Measurements from ENCODE around the gene ACY1. TPM values are rescaled to one million over a fixed set of nuclear protein-coding genes. Genes with fewer than 3 reads are reported as not detected.
A peak's percentile ranks its signal among the peaks of the same experiment; 100 is the strongest.

The ACY1 gene
- total and polyA plus RNA-seq, 2 of the 13 experiments (the other 11 are each of a cell fraction or from before 2014, with no cell fraction given) = 113 to 162 TPM

DNA sequence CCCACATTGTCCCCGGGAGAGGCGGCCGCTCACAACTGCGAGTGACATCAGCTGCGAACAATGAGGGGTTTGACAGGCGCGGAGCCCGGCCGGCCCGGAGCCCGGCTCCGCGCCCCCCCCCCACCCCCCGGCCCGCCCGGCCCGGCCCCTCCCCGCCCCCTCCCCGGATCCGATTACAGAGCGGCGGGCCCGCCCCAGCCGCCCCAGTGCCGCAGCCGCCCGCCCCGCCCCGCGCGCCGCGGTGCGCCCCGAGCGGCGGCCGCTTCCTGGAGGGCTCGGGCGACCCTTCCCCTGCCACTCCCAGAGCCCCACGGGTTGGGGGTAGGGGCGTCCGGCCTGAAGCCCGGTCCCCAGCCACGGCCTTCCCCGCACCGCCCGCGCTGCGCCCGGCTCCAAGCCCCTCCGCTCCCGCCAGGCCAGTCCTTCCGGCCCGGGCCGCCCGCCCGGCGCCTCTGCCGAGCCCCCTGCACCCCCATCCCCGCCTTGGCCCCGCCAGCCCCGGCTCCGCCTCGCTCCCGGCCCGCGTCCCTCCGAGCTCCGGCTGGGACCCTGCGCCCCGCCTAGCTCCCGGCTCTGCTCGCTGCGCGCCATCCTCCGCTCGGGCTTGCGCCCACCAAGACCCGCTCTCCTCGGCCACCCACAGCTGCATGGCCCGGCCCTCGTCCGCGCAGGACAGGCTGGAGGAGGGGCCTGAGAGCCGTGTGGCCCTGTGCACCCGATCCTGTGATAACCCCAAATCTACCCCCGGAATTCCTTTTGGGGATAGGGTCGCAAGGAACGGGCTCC lies 15.8 kb upstream of the ACY1 start, which contains the start of gene PCBP4 (continued):
- TF ChIP-seq, protein P1, sequence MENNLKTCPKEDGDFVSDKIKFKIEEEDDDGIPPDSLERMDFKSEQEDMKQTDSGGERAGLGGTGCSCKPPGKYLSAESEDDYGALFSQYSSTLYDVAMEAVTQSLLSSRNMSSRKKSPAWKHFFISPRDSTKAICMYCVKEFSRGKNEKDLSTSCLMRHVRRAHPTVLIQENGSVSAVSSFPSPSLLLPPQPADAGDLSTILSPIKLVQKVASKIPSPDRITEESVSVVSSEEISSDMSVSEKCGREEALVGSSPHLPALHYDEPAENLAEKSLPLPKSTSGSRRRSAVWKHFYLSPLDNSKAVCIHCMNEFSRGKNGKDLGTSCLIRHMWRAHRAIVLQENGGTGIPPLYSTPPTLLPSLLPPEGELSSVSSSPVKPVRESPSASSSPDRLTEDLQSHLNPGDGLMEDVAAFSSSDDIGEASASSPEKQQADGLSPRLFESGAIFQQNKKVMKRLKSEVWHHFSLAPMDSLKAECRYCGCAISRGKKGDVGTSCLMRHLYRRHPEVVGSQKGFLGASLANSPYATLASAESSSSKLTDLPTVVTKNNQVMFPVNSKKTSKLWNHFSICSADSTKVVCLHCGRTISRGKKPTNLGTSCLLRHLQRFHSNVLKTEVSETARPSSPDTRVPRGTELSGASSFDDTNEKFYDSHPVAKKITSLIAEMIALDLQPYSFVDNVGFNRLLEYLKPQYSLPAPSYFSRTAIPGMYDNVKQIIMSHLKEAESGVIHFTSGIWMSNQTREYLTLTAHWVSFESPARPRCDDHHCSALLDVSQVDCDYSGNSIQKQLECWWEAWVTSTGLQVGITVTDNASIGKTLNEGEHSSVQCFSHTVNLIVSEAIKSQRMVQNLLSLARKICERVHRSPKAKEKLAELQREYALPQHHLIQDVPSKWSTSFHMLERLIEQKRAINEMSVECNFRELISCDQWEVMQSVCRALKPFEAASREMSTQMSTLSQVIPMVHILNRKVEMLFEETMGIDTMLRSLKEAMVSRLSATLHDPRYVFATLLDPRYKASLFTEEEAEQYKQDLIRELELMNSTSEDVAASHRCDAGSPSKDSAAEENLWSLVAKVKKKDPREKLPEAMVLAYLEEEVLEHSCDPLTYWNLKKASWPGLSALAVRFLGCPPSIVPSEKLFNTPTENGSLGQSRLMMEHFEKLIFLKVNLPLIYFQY (CRISPR knock-in tag; IDR thresholded peaks at IDR 0.05; ENCODE audit: borderline replicate concordance) = no peak
- TF ChIP-seq SAFB2 (CRISPR knock-in tag; IDR thresholded peaks at IDR 0.05; ENCODE audit: borderline replicate concordance, low read depth) = 0 out of 2 replicates have a peak, but pooled peaks have one; percentile 30
- TF ChIP-seq, protein P2, sequence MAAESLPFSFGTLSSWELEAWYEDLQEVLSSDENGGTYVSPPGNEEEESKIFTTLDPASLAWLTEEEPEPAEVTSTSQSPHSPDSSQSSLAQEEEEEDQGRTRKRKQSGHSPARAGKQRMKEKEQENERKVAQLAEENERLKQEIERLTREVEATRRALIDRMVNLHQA (CRISPR knock-in tag; IDR thresholded peaks at IDR 0.05) = no peak
- TF ChIP-seq, protein P3, sequence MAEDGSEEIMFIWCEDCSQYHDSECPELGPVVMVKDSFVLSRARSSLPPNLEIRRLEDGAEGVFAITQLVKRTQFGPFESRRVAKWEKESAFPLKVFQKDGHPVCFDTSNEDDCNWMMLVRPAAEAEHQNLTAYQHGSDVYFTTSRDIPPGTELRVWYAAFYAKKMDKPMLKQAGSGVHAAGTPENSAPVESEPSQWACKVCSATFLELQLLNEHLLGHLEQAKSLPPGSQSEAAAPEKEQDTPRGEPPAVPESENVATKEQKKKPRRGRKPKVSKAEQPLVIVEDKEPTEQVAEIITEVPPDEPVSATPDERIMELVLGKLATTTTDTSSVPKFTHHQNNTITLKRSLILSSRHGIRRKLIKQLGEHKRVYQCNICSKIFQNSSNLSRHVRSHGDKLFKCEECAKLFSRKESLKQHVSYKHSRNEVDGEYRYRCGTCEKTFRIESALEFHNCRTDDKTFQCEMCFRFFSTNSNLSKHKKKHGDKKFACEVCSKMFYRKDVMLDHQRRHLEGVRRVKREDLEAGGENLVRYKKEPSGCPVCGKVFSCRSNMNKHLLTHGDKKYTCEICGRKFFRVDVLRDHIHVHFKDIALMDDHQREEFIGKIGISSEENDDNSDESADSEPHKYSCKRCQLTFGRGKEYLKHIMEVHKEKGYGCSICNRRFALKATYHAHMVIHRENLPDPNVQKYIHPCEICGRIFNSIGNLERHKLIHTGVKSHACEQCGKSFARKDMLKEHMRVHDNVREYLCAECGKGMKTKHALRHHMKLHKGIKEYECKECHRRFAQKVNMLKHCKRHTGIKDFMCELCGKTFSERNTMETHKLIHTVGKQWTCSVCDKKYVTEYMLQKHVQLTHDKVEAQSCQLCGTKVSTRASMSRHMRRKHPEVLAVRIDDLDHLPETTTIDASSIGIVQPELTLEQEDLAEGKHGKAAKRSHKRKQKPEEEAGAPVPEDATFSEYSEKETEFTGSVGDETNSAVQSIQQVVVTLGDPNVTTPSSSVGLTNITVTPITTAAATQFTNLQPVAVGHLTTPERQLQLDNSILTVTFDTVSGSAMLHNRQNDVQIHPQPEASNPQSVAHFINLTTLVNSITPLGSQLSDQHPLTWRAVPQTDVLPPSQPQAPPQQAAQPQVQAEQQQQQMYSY (CRISPR knock-in tag; IDR thresholded peaks at IDR 0.05) = no peak
- no peak for TF ChIP-seq THAP11 (CRISPR knock-in tag; IDR thresholded peaks at IDR 0.05)
- TF ChIP-seq SOX5 (CRISPR knock-in tag; IDR thresholded peaks at IDR 0.05; ENCODE audit: borderline replicate concordance) = no peak
- no peak for TF ChIP-seq JARID2 (CRISPR knock-in tag; IDR thresholded peaks at IDR 0.05; ENCODE audit: insufficient replicate concordance)
- TF ChIP-seq NAIF1 (CRISPR knock-in tag; IDR thresholded peaks at IDR 0.05; ENCODE audit: borderline replicate concordance) = no peak
- TF ChIP-seq TSC22D2 (CRISPR knock-in tag; IDR thresholded peaks at IDR 0.05; ENCODE audit: borderline replicate concordance) = no peak
- no peak for TF ChIP-seq ZNF792 (CRISPR knock-in tag; IDR thresholded peaks at IDR 0.05)
- TF ChIP-seq, protein P4, sequence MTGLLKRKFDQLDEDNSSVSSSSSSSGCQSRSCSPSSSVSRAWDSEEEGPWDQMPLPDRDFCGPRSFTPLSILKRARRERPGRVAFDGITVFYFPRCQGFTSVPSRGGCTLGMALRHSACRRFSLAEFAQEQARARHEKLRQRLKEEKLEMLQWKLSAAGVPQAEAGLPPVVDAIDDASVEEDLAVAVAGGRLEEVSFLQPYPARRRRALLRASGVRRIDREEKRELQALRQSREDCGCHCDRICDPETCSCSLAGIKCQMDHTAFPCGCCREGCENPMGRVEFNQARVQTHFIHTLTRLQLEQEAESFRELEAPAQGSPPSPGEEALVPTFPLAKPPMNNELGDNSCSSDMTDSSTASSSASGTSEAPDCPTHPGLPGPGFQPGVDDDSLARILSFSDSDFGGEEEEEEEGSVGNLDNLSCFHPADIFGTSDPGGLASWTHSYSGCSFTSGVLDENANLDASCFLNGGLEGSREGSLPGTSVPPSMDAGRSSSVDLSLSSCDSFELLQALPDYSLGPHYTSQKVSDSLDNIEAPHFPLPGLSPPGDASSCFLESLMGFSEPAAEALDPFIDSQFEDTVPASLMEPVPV (CRISPR knock-in tag; IDR thresholded peaks at IDR 0.05) = 0 out of 2 replicates have a peak, but pooled peaks have one; percentile 20
- TF ChIP-seq ZNF451 (CRISPR knock-in tag; IDR thresholded peaks at IDR 0.05) = no peak
- TF ChIP-seq, protein P5, sequence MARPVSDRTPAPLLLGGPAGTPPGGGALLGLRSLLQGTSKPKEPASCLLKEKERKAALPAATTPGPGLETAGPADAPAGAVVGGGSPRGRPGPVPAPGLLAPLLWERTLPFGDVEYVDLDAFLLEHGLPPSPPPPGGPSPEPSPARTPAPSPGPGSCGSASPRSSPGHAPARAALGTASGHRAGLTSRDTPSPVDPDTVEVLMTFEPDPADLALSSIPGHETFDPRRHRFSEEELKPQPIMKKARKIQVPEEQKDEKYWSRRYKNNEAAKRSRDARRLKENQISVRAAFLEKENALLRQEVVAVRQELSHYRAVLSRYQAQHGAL (CRISPR knock-in tag; IDR thresholded peaks at IDR 0.05; ENCODE audit: not compliant biosample characterization) = no peak
- TF ChIP-seq ONECUT2 (CRISPR knock-in tag; IDR thresholded peaks at IDR 0.05) = no peak
- no peak for TF ChIP-seq ZKSCAN1 (IDR thresholded peaks at IDR 0.05; ENCODE audit: low read length)
- TF ChIP-seq PAF1 (CRISPR knock-in tag; IDR thresholded peaks at IDR 0.05) = 0 out of 2 replicates have a peak, but pooled peaks have one; percentile 32
- peak; percentile 46; the same call in 1 of the 2 replicates for TF ChIP-seq PHF8 (CRISPR knock-in tag; IDR thresholded peaks at IDR 0.05)
- peak; percentile 93 for TF ChIP-seq AGO1 (IDR thresholded peaks at IDR 0.05; ENCODE audit: low read depth, low read length, poor library complexity, severe bottlenecking)
- TF ChIP-seq HDAC6 (IDR thresholded peaks at IDR 0.05; ENCODE audit: low read depth, low read length) = no peak

All from HepG2 (cell line).